Erythroblast (primary cell): ENCODE data around the gene TMEM178A.

Experiments used
- DNase-seq, 2 experiments: peaks; one replicate each; lab custom pipeline; 2025; lab: John Stamatoyannopoulos, UW
- GATA1 ChIP-seq: IDR thresholded peaks from 2 replicates; pipeline ENCODE4 v1.6.1; 2011; ENCODE audit warnings: low read depth, mild to moderate bottlenecking, control low read depth, low read length, moderate library complexity
- POLR2A ChIP-seq: IDR thresholded peaks from 2 replicates; pipeline ENCODE4 v1.6.1; 2011; ENCODE audit warnings: mild to moderate bottlenecking, low read length

The TMEM178A gene

DNA sequence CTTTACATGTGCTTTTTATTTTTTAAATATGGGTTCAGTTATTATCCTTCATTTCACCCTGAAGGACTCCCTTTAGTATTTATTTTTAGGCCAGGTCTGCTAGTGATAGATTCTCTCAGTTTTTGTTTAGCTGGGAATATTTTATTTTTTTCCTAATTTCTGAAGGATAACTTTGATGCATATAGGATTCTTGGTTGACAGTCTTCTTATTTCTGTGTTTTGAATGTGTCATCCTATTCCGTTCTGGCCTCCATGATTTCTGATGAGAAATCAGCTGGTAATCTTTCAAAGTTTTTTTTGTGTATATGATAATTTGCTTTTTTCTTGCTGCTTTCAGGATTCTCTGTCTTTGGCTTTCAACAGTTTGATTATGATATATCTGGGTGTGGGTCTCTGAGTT, 35.4 kb downstream of the TMEM178A start:
- no peak for TF ChIP-seq POLR2A
- TF ChIP-seq GATA1, result no peak
- DNase-seq, result no peak

DNA sequence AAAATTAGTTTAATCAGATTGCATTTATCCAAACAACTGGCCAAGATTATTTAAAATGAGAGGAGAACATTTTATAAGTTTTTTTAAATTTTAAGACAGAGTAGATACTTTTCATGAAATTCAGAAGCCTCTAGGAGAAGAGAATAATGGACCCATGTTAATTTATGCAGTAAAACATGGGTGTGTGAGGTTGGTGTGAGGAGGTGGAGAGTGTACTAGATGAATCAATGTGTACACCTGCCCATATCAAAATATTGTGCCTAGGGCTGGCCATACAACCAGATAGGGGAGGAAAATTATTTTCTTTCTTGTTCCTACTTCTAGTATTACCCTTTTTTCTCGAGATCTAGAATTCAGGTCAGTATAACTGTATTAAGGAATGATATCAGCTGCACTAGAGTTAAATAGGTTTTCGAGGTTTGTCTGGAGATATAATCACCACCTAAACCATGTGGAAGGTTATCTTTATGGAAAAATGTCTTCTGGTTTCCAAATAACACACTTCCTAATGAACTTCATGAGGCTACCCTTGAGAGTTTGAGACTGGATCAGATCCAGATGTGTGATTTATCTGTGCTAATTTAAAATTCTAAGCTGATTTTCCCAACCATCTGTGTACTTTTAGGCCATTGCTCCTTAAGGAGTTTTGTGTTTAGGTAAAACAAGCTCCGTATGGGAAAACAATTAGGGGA, 37.6 kb downstream of the TMEM178A start:
- TF ChIP-seq POLR2A, result no peak
- no peak for TF ChIP-seq GATA1
- no peak for DNase-seq

DNA sequence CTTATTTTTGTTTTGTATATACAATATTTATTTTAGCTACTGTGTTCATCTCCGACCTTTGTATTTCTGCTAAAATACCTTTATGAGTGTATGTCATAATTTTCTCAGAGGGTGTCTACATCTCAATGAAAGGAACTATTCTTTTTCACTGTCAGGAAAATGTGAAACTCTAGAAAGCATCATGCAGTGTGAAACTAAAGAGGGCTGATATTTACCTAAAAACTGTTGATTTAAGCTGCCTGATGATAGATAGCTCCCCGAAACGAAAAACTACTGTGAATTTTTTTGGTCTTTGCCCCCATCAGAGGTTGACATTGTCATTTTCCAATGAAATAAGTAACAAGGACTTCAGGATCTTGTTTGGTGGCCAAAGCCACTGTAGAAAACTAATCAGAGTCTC, 38.8 kb downstream of the TMEM178A start:
- DNase-seq, result no peak

DNA sequence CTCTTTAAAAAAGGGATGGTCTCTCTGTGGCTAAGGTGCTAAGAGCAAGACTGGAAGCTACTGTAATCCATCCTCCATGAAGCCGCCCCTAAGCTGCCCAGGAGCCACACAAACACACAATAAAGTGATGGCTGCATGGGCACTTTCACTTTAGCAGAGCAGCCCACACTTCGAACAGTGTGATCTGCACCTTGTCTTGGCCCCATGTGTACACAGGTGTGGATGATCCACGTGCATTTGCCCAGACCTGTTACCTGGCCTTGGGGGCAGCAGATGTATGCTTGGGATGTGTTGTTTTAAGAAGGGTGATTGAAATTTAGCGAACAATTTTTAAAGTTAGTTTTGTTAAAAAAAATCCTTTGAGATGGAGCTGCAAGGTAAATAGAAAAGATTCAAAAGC, 39.9 kb downstream of the TMEM178A start:
- no peak for DNase-seq
- no peak for TF ChIP-seq POLR2A
- TF ChIP-seq GATA1, result no peak

More for the DNA sequence above, 38.8 kb downstream of the TMEM178A start:
- TF ChIP-seq GATA1 (no peak), POLR2A (no peak)

DNA sequence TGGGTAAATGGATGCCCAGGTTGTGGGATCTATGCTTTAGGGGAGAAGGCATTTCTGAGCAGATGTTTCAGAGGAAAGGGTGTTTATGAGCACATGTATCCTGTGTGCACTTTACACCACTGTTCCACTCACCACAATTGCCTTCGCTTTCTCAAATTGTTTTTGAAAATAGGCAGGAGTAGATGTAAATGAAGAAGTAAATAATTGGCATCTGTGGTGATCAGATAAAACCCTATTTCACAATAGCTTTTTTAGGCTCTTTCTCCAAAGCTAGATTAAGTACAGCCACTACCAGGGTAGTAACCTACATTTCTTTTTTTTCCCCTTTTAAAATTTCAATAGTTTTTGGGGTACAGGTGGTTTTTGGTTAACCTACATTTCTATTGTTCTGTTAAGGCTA, 40.6 kb downstream of the TMEM178A start:
- no peak for DNase-seq
- TF ChIP-seq POLR2A (no peak), GATA1 (no peak)

DNA sequence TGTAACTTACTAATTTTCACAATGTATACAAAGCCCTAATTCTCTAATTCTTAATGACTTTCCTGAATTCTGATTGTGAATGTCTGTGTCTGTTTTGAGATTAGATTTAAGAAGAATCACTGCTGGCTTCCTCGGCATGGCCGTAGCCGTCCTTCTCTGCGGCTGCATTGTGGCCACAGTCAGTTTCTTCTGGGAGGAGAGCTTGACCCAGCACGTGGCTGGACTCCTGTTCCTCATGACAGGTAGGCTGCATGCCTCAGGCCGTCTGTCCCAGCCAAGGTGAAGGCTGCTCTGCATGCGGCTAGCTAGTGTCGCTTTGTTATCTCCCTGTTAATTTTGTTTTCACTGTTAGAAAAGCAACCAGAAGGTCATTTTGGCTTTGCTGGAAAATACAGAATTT, 41.2 kb downstream of the TMEM178A start:
- TF ChIP-seq POLR2A (no peak), GATA1 (no peak)
- DNase-seq, result no peak

DNA sequence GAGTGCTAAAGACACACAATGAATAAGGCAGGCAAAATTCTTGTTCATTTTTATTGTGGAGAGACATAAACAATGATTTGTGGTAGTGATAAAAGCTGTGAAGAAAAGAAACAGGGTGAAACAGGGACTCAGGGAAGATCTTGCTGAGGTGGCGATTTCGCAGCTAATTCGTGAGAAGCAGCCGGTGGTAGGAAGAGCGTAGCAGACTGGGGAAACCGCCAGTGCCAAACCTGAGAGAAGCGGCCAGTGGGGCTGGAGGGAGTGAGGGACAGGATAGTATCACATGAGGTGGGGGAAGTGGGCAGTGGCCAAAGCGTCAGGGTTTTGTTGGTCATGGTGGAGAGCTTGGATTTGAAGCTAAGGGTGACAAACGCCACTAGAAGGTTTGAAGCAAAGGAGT, 42.3 kb downstream of the TMEM178A start:
- TF ChIP-seq POLR2A (no peak), GATA1 (no peak)
- no peak for DNase-seq

DNA sequence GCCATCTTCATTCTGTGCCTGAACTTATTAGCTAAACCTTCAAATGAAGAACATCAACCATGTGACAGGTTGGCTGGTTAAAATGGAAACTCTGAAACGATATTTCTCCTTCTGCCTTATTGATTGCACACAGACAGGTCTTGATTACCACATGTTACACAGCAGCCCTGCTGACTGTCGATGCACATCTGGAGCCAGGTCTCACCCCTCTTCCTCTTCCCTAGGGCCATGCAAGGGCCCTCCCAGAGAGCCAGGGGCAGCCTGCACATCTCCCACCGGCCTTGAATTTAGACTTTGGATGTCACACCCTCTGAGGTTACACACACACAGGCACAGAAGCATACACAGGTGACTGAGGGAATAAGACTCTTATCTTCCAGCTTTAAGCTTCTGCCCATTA, 45.1 kb downstream of the TMEM178A start:
- no peak for TF ChIP-seq GATA1
- DNase-seq, result no peak

DNA sequence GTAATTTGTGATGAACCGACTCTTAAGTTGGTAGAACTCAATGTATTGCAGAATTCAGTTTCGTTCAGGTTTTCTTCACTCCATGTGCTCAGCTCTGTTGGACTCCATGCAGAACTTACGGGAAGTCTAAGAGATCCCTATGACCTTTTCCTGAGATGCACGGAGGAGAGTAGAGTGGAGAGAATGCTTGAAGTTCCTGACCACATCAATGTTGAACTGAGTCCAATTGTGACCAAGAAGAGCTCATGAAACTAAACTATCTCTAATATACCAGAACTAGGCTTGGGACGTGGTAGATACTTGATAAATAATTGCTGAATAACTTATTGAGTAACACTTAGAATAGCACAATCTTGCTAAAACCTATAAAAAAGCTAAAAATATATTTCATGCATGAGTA, 47.2 kb downstream of the TMEM178A start:
- DNase-seq, result no peak
- TF ChIP-seq POLR2A (no peak), GATA1 (no peak)

DNA sequence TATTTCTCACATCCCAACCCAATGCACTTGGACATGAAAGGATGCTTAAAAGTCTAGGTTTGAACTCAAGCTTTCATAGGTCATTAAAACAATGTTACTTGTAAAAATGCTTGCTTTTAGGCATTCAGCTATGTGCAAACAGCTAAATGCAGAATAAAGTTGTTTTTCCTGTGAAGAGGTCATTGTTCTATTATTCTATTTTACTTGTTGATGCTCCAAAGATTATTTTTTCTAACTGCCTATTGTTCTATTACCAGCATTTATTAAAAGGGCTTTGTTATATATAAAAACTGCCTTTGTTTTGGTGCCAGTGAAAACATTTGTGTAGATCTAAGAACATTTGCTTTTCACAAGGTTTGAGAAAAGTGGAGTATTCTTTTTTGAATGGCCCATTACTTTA, 49.4 kb downstream of the TMEM178A start:
- DNase-seq, result no peak
- TF ChIP-seq GATA1 (no peak), POLR2A (no peak)

DNA sequence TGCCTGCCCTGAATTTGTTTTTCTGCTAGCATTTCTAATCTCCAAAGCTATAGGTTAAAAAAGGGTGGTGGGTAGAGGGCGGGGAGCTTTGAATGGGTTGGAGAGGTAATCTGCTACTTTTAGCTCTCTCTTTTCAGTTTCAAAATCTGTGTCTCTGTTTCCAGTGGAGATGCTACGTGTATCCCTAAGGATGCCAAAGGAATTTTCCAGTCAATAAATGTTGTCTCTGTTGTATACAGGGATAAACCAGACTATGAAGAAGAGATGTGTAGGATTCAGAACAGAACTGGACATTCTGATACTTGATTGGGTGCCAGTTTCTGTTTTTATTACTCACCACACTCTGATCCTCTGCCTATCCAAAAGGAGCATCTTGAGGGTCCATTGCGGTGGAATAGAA, 50.1 kb downstream of the TMEM178A start:
- TF ChIP-seq POLR2A (no peak), GATA1 (no peak)
- no peak for DNase-seq

DNA sequence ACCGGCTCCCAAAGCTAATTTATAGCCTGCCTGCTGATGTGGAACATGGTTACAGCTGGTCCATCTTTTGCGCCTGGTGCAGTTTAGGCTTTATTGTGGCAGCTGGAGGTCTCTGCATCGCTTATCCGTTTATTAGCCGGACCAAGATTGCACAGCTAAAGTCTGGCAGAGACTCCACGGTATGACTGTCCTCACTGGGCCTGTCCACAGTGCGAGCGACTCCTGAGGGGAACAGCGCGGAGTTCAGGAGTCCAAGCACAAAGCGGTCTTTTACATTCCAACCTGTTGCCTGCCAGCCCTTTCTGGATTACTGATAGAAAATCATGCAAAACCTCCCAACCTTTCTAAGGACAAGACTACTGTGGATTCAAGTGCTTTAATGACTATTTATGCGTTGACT, 51.4 kb downstream of the TMEM178A start:
- DNase-seq, result no peak
- TF ChIP-seq POLR2A (no peak), GATA1 (no peak)

DNA sequence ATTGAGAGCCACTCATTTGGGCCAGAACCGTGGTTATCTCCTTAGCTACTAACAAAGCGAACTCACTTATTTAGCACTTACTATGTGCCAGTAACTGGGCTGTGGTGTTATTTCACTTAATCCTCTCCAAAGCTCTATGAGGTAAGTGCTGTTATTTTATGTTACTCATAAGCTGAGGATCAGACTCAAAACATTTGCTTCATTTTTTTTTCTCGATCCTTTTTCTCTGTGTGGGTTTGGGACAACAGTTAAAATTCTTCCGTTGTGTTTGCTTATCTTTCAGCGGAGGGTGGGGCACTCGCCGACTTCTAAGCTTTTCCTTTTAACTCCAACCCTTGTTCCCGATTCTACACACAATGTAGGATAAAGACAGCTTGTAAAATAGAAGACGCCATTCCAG, 52.8 kb downstream of the TMEM178A start:
- DNase-seq, result no peak
- TF ChIP-seq POLR2A (no peak), GATA1 (no peak)

DNA sequence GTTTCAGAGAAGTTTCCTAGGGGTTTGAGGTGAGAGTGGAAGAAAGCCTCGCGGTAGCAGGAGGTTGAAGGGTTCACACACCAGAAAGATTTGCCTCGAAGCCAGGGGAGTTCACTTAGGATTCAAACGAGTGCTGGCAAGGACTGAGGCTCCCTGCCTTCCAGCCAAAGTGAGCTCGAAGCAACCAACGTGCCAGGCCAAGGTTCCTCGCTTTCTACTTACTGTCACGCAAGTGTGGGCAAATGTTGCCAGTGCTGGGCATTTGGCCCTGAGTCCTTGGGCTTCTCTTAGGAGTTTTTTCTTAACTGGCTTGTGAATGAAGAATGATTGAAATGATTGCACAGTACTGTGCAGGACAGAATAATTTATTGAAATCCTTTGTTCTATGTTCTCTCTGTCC, 53.6 kb downstream of the TMEM178A start:
- TF ChIP-seq GATA1 (no peak), POLR2A (no peak)
- no peak for DNase-seq

DNA sequence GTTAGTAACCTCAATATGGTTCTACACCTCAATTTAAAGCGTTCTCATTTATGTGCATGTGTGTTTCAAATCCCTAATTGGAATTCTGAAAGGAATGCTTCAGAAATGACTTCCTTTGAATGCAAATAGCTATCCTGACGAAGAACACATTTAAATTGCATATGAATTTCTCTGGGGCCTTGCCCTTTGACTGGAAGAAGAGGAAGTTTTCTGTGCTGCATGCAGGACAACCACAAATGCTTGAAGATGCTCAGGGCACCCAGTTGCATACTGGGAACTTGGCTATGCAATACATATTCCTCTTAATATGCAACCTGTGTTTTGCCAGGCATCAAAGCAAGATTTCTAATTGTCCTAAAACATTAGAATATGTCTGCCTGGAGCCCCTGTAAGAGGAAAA, 55.3 kb downstream of the TMEM178A start:
- no peak for DNase-seq
- TF ChIP-seq POLR2A, result no peak
